PC-3 (cell line): Measurements from ENCODE around the gene ZNF793. TPM values are rescaled to one million over a fixed set of nuclear protein-coding genes. Genes with fewer than 3 reads are reported as not detected.

Experiments used
- ATAC-seq: fragments of 200-7000 bp; cut with Tn5 transposase; 2 replicates; pipeline ENCODE4 v1.9.1; 2020; ENCODE audit warnings: mild to moderate bottlenecking, moderate library complexity
- BruUV-seq: library from RNA; stranded (reverse); fragments of 400-500 nt; replicated peaks from 2 replicates; lab custom pipeline; 2021; lab: Mats Ljungman, UMichigan
- CTCF ChIA-PET: fragments of 300-600 bp; sonication (Branson Sonifier 250); formaldehyde crosslinking; loops from one replicate; lab custom pipeline; 2022; ENCODE audit warnings: antibody characterized with exemption; lab: Charles Lee
- POLR2A ChIA-PET: fragments of 300-600 bp; sonication (Branson Sonifier 250); formaldehyde crosslinking; loops from one replicate; lab custom pipeline; 2022; ENCODE audit warnings: antibody characterized with exemption; ENCODE audit not compliant: unreplicated experiment; lab: Charles Lee
- DNase-seq: peaks from one replicate; pipeline ENCODE4 v3.0.0-alpha.2; 2015
- H2AFZ ChIP-seq: fragments of 300-600 bp; sonication (generic); 2 replicates; pipeline ENCODE4 v1.6.0; 2016; ENCODE audit warnings: antibody characterized with exemption, low read length
- H3F3A ChIP-seq: fragments of 300-600 bp; sonication (generic); one replicate; pipeline ENCODE4 v1.6.0; 2017; ENCODE audit warnings: antibody characterized with exemption, low read length, control low read depth, mild to moderate bottlenecking; ENCODE audit not compliant: unreplicated experiment
- H3K27ac ChIP-seq: fragments of 300-600 bp; sonication (generic); 2 replicates; pipeline ENCODE4 v1.5.1; 2016; ENCODE audit warnings: mild to moderate bottlenecking, low read length
- H3K27me3 ChIP-seq: fragments of 300-600 bp; sonication (generic); 2 replicates; pipeline ENCODE4 v1.6.1; 2016; ENCODE audit warnings: low read length, mixed read lengths
- H3K36me3 ChIP-seq: fragments of 300-600 bp; sonication (generic); 2 replicates; pipeline ENCODE4 v1.6.1; 2016; ENCODE audit warnings: low read depth, mixed run types, low read length, mixed read lengths
- H3K4me1 ChIP-seq: fragments of 300-600 bp; sonication (generic); 2 replicates; pipeline ENCODE4 v1.5.1; 2016; ENCODE audit warnings: low read length; ENCODE audit not compliant: insufficient read depth
- H3K4me2 ChIP-seq: fragments of 300-600 bp; sonication (generic); 2 replicates; pipeline ENCODE4 v1.6.0; 2016; ENCODE audit warnings: low read length
- H3K4me3 ChIP-seq: fragments of 300-600 bp; sonication (generic); 2 replicates; pipeline ENCODE4 v1.5.1; 2016; ENCODE audit warnings: mild to moderate bottlenecking, low read length, mixed read lengths
- H3K79me2 ChIP-seq: fragments of 300-600 bp; sonication (generic); 2 replicates; pipeline ENCODE4 v1.6.1; 2017; ENCODE audit warnings: low read length, mixed read lengths
- H3K9ac ChIP-seq: fragments of 300-600 bp; sonication (generic); 2 replicates; pipeline ENCODE4 v1.6.0; 2016; ENCODE audit warnings: mild to moderate bottlenecking, low read length
- H3K9me2 ChIP-seq: fragments of 300-600 bp; sonication (generic); replicated peaks from 2 replicates; pipeline ENCODE4 v1.6.1; 2016; ENCODE audit warnings: mixed run types, low read length, mixed read lengths
- H3K9me3 ChIP-seq: fragments of 300-600 bp; sonication (generic); 2 replicates; pipeline ENCODE4 v1.6.1; 2016; ENCODE audit warnings: low read length, mixed read lengths
- H4K20me1 ChIP-seq: fragments of 300-600 bp; sonication (generic); 2 replicates; pipeline ENCODE4 v1.6.1; 2016; ENCODE audit warnings: low read length, mixed read lengths
- CTCF ChIP-seq: fragments of 300-600 bp; sonication (generic); conservative IDR thresholded peaks from 2 replicates; pipeline ENCODE4 v1.5.1; 2017; ENCODE audit warnings: antibody characterized with exemption, low read depth, mild to moderate bottlenecking, low read length
- EZH2 ChIP-seq: fragments of 300-600 bp; sonication (generic); IDR thresholded peaks from one replicate; pipeline ENCODE4 v1.6.1; 2017; ENCODE audit warnings: antibody characterized with exemption, mild to moderate bottlenecking, low read length; ENCODE audit not compliant: unreplicated experiment
- EZH2phosphoT487 ChIP-seq: fragments of 300-600 bp; sonication (generic); IDR thresholded peaks from 2 replicates; pipeline ENCODE4 v1.6.1; 2018; ENCODE audit warnings: mild to moderate bottlenecking, antibody characterized with exemption, low read length, borderline replicate concordance
- intact Hi-C: fragments of 100-400 bp; cut with micrococcal nuclease; formaldehyde crosslinking; loops from 2 replicates; pipeline ENCODE4 v1.9.0; 2023
- total RNA-seq: library from RNA; depleted of rRNA; stranded (reverse); fragments of >200 nt; gene quantifications from 2 replicates; pipeline ENCODE4 v1.2.3, GENCODE V29; 2014

Gene ZNF793
- total RNA-seq, 1 experiment from 2014 or later: not detected

- peak within 1 kb of the TSS; percentile 89 for H2AFZ ChIP-seq
- no peaks in the 10 kb centered on the region for H3K9me2 ChIP-seq
- H3K27ac ChIP-seq: no peak within 1 kb of the TSS
- peak within 1 kb of the TSS; percentile 77 for H3K4me3 ChIP-seq
- no peaks in the 10 kb centered on the region for H3K4me1 ChIP-seq
- no TSS peak for BruUV-seq
- DNase-seq (peak; percentile 67), ATAC-seq (peak; percentile 90)
- H3K27me3 ChIP-seq: no peaks in the 10 kb centered on the region
- TF ChIP-seq EZH2phosphoT487 (no peak), CTCF (no peak), EZH2 (no peak)
- peak within 1 kb of the TSS; percentile 49 for H3K9ac ChIP-seq
- POLR2A ChIA-PET: interaction anchor here (0.6 kb wide), 1 partner anchor 127 kb away, joined by 3 read pairs; the partner anchor contains the start of genes ZNF540 and ZNF571
- no peaks in the 10 kb centered on the region for H3F3A ChIP-seq
- CTCF ChIA-PET: no interaction called here
- H3K36me3 ChIP-seq: peaks cover 18% of the 10 kb centered on the region; the same call in 1 of the 2 replicates
- intact Hi-C loops: no loop called here
- H3K79me2 ChIP-seq: no peaks in the 10 kb centered on the region
- peak within 1 kb of the TSS; percentile 76 for H3K4me2 ChIP-seq
- no peaks in the 10 kb centered on the region for H4K20me1 ChIP-seq
- H3K9me3 ChIP-seq: 0 out of 2 replicates have a peak, but pooled peaks cover 11% of the 10 kb centered on the region
These were observed 39.7 kb upstream of the ZNF793 start, which contains the start of gene ZNF569 for GRCh38 chr19:37466798-37467607. Gene ZNF569, minus strand, starts transcription at chr19:37467444. Its CDS starts 22,523 bp downstream, at chr19:37444921.

GRCh38 chr19:37467608-37468090 lies 39.1 kb upstream of the ZNF793 start:
- H3K4me1 ChIP-seq: no peaks in the 10 kb centered on the region
- TSS peak; percentile 56 for BruUV-seq
- H3K4me3 ChIP-seq: peak overlapping the region; percentile 77; the same call in 1 of the 2 replicates
- no peak overlapping the region for H3K9ac ChIP-seq
- ATAC-seq: no peak
- H3K9me2 ChIP-seq: no peaks in the 10 kb centered on the region
- H3K79me2 ChIP-seq: no peaks in the 10 kb centered on the region
- no peaks in the 10 kb centered on the region for H3F3A ChIP-seq
- peaks cover 15% of the 10 kb centered on the region; the same call in 1 of the 2 replicates for H3K36me3 ChIP-seq
- H3K9me3 ChIP-seq: 0 out of 2 replicates have a peak, but pooled peaks cover 7% of the 10 kb centered on the region
- ChIA-PET CTCF (no interaction called here), POLR2A (interaction anchor here (0.6 kb wide), 1 partner anchor 127 kb away, joined by 3 read pairs; the partner anchor contains the start of genes ZNF540 and ZNF571)
- H3K27me3 ChIP-seq: no peaks in the 10 kb centered on the region
- intact Hi-C loops: no loop called here
- no peak overlapping the region for H3K27ac ChIP-seq
- no peak for TF ChIP-seq CTCF
- no peak for TF ChIP-seq EZH2phosphoT487
- no peak for TF ChIP-seq EZH2
- H3K4me2 ChIP-seq: peak overlapping the region; percentile 76; the same call in 1 of the 2 replicates
- peak overlapping the region; percentile 89 for H2AFZ ChIP-seq
- H4K20me1 ChIP-seq: no peaks in the 10 kb centered on the region
- DNase-seq: no peak
